ENCODE results near the gene LIG3.

The LIG3 gene

GRCh38 chr17:34979650-34980352 is 511 bp upstream of the LIG3 start:
- H3K4me3 ChIP-seq (ENCODE audit: low read length), result peak overlapping the region; percentile 73
- no peak for DNase-seq (ENCODE audit: low read depth)
- no peak for TF ChIP-seq CTCF (conservative IDR thresholded peaks at IDR 0.05; ENCODE audit: low read length)

GRCh38 chr17:34980681-34981537 is 597 bp downstream of the LIG3 start:
- peak; percentile 84 for DNase-seq (ENCODE audit: low read depth)
- peak overlapping the region; percentile 73 for H3K4me3 ChIP-seq (ENCODE audit: low read length)
- TF ChIP-seq CTCF (conservative IDR thresholded peaks at IDR 0.05; ENCODE audit: low read length), result peak; percentile 48

GRCh38 chr17:34981538-34982241 is 1.4 kb downstream of the LIG3 start:
- H3K4me3 ChIP-seq (ENCODE audit: low read length), result peak overlapping the region; percentile 73
- peak; percentile 43 for DNase-seq (ENCODE audit: low read depth)
- TF ChIP-seq CTCF (conservative IDR thresholded peaks at IDR 0.05; ENCODE audit: low read length), result no peak

GRCh38 chr17:34987232-34987631 is 6.9 kb downstream of the LIG3 start:
- TF ChIP-seq CTCF (conservative IDR thresholded peaks at IDR 0.05; ENCODE audit: low read length), result no peak
- no peak overlapping the region for H3K4me3 ChIP-seq (ENCODE audit: low read length)
- no peak for DNase-seq (ENCODE audit: low read depth)

GRCh38 chr17:34988644-34989043 is 8.3 kb downstream of the LIG3 start:
- TF ChIP-seq CTCF (conservative IDR thresholded peaks at IDR 0.05; ENCODE audit: low read length), result no peak
- DNase-seq (ENCODE audit: low read depth), result no peak
- no peak overlapping the region for H3K4me3 ChIP-seq (ENCODE audit: low read length)

- no peak overlapping the region for H3K4me3 ChIP-seq (ENCODE audit: low read length)
- no peak for TF ChIP-seq CTCF (conservative IDR thresholded peaks at IDR 0.05; ENCODE audit: low read length)
- DNase-seq (ENCODE audit: low read depth), result no peak
Measured at GRCh38 chr17:34989473-34989872, 9.2 kb downstream of the LIG3 start.

Measured in AG10803 (cell line).